K562 (cell line): ENCODE data around the gene PPAT. TPM values are rescaled to one million over a fixed set of nuclear protein-coding genes. Genes with fewer than 3 reads are reported as not detected.

Experiments
- BCOR ChIP-seq: fragments of 450-650 bp; IDR thresholded peaks from 2 replicates; pipeline ENCODE4 v1.6.1; 2016
- CBFB ChIP-seq: sonication (generic); formaldehyde crosslinking; IDR thresholded peaks from 2 replicates; pipeline ENCODE4 v1.4.0; 2020; ENCODE audit warnings: mild to moderate bottlenecking, missing genetic modification reagents
- CBX3 ChIP-seq, 2 experiments: IDR thresholded peaks; 1 replicate in 1 of 2; 2 replicates in 1 of 2; pipeline ENCODE4 v1.6.1; 2012; ENCODE audit warnings: inconsistent platforms in 2 of 2, low read length in 2 of 2, borderline replicate concordance in 1 of 2, control low read depth in 1 of 2
- EZH2 ChIP-seq: IDR thresholded peaks from 2 replicates; pipeline ENCODE4 v1.6.1; 2012; ENCODE audit warnings: low read depth, mild to moderate bottlenecking, inconsistent platforms, low read length, borderline replicate concordance
- HDAC8 ChIP-seq: fragments of 450-650 bp; IDR thresholded peaks from 2 replicates; pipeline ENCODE4 v1.6.1; 2016; ENCODE audit warnings: mild to moderate bottlenecking, missing genetic modification characterization, moderate library complexity, missing compliant biosample characterization
- L3MBTL2 ChIP-seq: fragments of 450-650 bp; IDR thresholded peaks from 2 replicates; pipeline ENCODE4 v1.6.1; 2016; ENCODE audit warnings: mild to moderate bottlenecking, moderate library complexity
- PML ChIP-seq: IDR thresholded peaks from 2 replicates; pipeline ENCODE4 v1.6.1; 2012; ENCODE audit warnings: low read length, inconsistent platforms
- PURB ChIP-seq: sonication (generic); formaldehyde crosslinking; IDR thresholded peaks from 2 replicates; pipeline ENCODE4 v1.9.0; 2021; ENCODE audit warnings: low read depth, mild to moderate bottlenecking, missing genetic modification reagents
- SREBF2 ChIP-seq: sonication (generic); formaldehyde crosslinking; IDR thresholded peaks from 2 replicates; pipeline ENCODE4 v1.4.0; 2020; ENCODE audit warnings: mild to moderate bottlenecking, missing genetic modification reagents
- SRSF7 ChIP-seq: fragments of 200-400 bp; formaldehyde crosslinking; optimal IDR thresholded peaks from 2 replicates; pipeline ENCODE3; 2017; ENCODE audit warnings: mild to moderate bottlenecking, low read depth, low read length
- ZFX ChIP-seq: sonication (generic); formaldehyde crosslinking; IDR thresholded peaks from 2 replicates; pipeline ENCODE4 v1.8.0; 2022; ENCODE audit warnings: mild to moderate bottlenecking, missing genetic modification reagents, moderate library complexity
- ZNF41 ChIP-seq: fragments of 250-450 bp; sonication (Bioruptor Pico); conservative IDR thresholded peaks from 2 replicates; pipeline ENCODE4 v1.4.0; 2020; ENCODE audit warnings: mild to moderate bottlenecking
- ZNF696 ChIP-seq: fragments of 250-450 bp; sonication (Bioruptor Pico); conservative IDR thresholded peaks from 2 replicates; pipeline ENCODE4 v1.4.0; 2020; ENCODE audit warnings: mild to moderate bottlenecking, moderate library complexity
- ZZZ3 ChIP-seq: fragments of 450-650 bp; IDR thresholded peaks from 2 replicates; pipeline ENCODE4 v1.6.1; 2016; ENCODE audit warnings: antibody characterized with exemption, mild to moderate bottlenecking, moderate library complexity
- polyA plus RNA-seq, 8 experiments: library from polyadenylated mRNA; depleted of rRNA in 4 of 8; stranded (reverse) in 5 of 8; unstranded in 3 of 8; fragments of >200 nt; fragmentation: Nextera tagmentation in 2 of 8; fragmentation: Illumina TruSeq in 1 of 8; extraction: Ambion mirVana in 2 of 8; extraction: Trizol in 1 of 8; gene quantifications; 2 replicates each; pipeline versions ENCODE4 v1.2.1 to v1.2.3, GENCODE V29; 2011 to 2014; ENCODE audit warnings: inconsistent platforms in 1 of 8, missing spikeins in 1 of 8
- total RNA-seq, 7 experiments: library from RNA; depleted of rRNA in 6 of 7; stranded (reverse); fragments of >200 nt in 6 of 7; fragmentation: Illumina TruSeq in 2 of 7; extraction: Trizol in 2 of 7; gene quantifications; 2 replicates each; pipeline versions ENCODE4 v1.2.1 to v1.2.3, GENCODE V29; 2011 to 2021; ENCODE audit warnings: low replicate concordance in 1 of 7
- TF ChIP-seq, protein P1 (sequence below): fragments of 250-450 bp; sonication (Bioruptor Pico); IDR thresholded peaks from 2 replicates; pipeline ENCODE4 v1.5.0; 2021
- TF ChIP-seq, protein P2 (sequence below), 2 experiments: fragments of 450-650 bp; IDR thresholded peaks; 2 replicates each; pipeline ENCODE4 v1.6.1; 2016; ENCODE audit warnings: mild to moderate bottlenecking in 2 of 2, borderline replicate concordance in 1 of 2, low read depth in 1 of 2, moderate library complexity in 1 of 2
- TF ChIP-seq, protein P3 (sequence below): fragments of 450-650 bp; formaldehyde crosslinking; IDR thresholded peaks from 2 replicates; pipeline ENCODE4 v1.4.0; 2020; ENCODE audit warnings: mild to moderate bottlenecking, moderate library complexity

PPAT gene
- total and polyA plus RNA-seq, 9 of the 15 experiments (the other 6 are each of a cell fraction or from before 2014, with no cell fraction given): 36.2 to 75.8 (median 55.5) TPM

DNA sequence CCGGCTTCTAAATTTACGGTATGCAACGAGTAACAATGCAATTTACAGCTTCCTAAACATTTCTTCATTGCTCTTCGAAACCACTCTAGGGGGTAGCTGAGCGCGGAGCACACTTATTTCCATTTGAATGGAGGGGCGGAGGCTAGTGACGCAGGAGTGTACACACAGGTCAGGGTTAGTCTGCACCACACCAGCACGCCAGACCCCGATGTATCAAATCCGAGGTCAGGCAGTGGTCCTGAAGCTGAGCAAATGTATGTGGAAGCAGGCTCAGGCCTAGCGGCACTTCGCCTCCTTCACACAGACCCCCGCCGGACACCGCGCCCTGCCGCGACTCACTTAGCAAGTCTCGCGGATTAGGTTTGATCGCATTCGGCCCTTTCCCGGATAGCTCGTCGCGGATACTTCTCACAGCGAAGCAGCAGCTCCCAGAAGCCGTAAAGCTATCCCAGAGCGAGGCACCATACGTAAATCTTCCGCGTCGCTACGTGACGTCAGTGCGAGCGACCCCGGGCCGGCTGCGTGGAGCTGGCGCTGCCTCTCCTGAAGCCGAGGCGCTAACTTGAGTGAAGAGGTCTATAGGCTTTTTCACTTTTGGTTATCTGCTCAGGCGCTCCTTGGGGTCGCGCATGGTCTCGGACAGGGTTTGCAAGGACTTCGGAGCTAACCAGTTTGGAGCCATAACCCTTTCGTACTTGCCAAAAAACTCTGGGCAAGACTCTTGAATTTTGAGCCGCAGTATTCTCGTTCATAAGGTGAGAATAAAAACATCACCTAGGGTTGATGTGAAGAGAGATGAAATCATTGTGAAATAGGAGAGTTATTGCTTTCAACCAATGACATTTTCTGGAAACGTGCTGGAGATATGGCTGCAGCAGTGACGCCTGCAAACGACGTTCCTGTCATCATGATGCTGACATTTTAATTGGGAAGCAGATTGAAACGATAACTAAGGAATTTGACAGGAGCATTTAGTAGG, 48.1 kb downstream of the PPAT start, which contains the start of gene AASDH (continued):
- TF ChIP-seq ZNF696: no peak
- TF ChIP-seq SREBF2 (CRISPR knock-in tag): no peak
- no peak for TF ChIP-seq CBX3 (IDR thresholded peaks at IDR 0.05; ENCODE audit: borderline replicate concordance in 1 of 2, low read length in 2 of 2)
- TF ChIP-seq, protein P1, sequence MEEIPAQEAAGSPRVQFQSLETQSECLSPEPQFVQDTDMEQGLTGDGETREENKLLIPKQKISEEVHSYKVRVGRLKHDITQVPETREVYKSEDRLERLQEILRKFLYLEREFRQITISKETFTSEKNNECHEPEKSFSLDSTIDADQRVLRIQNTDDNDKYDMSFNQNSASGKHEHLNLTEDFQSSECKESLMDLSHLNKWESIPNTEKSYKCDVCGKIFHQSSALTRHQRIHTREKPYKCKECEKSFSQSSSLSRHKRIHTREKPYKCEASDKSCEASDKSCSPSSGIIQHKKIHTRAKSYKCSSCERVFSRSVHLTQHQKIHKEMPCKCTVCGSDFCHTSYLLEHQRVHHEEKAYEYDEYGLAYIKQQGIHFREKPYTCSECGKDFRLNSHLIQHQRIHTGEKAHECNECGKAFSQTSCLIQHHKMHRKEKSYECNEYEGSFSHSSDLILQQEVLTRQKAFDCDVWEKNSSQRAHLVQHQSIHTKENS (CRISPR knock-in tag): no peak
- peak; percentile 85 for TF ChIP-seq L3MBTL2
- TF ChIP-seq, protein P2, sequence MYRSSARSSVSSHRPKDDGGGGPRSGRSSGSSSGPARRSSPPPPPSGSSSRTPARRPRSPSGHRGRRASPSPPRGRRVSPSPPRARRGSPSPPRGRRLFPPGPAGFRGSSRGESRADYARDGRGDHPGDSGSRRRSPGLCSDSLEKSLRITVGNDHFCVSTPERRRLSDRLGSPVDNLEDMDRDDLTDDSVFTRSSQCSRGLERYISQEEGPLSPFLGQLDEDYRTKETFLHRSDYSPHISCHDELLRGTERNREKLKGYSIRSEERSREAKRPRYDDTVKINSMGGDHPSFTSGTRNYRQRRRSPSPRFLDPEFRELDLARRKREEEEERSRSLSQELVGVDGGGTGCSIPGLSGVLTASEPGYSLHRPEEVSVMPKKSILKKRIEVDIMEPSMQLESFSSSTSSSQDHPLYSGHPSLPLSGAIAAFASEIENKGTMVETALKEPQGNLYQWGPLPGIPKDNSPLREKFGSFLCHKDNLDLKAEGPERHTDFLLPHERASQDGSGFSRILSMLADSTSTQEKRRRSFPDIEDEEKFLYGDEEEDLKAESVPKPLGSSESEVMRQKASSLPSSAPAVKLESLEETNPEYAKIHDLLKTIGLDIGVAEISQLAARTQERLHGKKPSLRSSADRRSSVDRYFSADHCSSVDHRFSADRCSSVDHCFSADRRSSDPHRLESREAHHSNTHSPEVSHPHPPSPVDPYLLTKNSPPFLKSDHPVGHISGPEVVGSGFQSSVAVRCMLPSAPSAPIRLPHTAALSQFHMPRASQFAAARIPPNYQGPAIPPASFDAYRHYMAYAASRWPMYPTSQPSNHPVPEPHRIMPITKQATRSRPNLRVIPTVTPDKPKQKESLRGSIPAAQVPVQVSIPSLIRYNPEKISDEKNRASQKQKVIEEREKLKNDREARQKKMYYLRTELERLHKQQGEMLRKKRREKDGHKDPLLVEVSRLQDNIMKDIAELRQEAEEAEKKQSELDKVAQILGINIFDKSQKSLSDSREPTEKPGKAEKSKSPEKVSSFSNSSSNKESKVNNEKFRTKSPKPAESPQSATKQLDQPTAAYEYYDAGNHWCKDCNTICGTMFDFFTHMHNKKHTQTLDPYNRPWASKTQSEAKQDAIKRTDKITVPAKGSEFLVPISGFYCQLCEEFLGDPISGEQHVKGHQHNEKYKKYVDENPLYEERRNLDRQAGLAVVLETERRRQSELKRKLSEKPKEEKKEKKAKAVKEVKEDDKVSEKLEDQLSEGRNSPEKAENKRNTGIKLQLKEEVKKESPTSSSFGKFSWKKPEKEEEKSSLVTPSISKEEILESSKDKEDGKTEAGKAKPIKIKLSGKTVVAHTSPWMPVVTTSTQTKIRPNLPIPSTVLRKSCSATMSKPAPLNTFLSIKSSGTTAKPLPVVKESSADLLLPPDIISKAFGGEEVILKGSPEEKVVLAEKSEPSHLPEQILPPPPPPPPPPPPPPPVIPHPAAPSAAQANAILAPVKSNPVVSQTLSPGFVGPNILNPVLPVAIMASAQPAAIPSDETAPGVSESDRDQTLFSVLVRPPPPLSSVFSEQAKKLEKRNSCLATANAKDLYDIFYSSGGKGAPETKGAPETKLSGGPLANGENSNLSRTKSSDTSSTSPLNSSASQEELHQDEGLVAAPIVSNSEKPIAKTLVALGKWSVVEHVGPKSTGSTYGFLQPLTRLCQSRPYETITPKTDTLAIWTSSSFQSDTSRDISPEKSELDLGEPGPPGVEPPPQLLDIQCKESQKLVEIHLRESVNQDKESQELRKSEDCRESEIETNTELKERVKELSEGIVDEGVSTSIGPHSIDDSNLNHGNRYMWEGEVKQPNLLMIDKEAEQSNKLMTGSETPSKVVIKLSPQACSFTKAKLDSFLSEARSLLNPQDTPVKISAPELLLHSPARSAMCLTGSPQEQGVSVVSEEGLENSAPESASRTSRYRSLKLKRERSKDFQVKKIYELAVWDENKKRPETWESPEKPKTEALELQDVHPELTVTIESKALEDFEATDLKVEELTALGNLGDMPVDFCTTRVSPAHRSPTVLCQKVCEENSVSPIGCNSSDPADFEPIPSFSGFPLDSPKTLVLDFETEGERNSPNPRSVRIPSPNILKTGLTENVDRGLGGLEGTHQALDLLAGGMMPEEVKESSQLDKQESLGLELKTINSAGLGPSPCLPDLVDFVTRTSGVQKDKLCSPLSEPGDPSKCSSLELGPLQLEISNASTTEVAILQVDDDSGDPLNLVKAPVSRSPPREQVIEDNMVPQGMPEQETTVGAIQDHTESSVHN (IDR thresholded peaks at IDR 0.05; ENCODE audit: borderline replicate concordance in 1 of 2, low read depth in 1 of 2): no peak
- TF ChIP-seq, protein P3, sequence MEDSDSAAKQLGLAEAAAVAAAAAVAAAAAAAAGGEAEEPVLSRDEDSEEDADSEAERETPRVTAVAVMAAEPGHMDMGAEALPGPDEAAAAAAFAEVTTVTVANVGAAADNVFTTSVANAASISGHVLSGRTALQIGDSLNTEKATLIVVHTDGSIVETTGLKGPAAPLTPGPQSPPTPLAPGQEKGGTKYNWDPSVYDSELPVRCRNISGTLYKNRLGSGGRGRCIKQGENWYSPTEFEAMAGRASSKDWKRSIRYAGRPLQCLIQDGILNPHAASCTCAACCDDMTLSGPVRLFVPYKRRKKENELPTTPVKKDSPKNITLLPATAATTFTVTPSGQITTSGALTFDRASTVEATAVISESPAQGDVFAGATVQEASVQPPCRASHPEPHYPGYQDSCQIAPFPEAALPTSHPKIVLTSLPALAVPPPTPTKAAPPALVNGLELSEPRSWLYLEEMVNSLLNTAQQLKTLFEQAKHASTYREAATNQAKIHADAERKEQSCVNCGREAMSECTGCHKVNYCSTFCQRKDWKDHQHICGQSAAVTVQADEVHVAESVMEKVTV: no peak
- TF ChIP-seq SRSF7: no peak
- 0 out of 2 replicates have a peak, but pooled peaks have one; percentile 26 for TF ChIP-seq ZZZ3
- no peak for TF ChIP-seq ZNF41 (CRISPR knock-in tag)
- TF ChIP-seq CBFB (CRISPR knock-in tag): no peak
- TF ChIP-seq EZH2: no peak
- TF ChIP-seq PML: peak; percentile 68
- no peak for TF ChIP-seq HDAC8 (tag)
- TF ChIP-seq ZFX (CRISPR knock-in tag): peak; percentile 95
- TF ChIP-seq PURB: no peak
- no peak for TF ChIP-seq BCOR
